Stimulated activated CD8-positive, alpha-beta memory T cell treated with anti-CD3 and anti-CD28 coated beads, Interleukin-2, amount 100 ng/mL, for 1 hour (primary cell): ENCODE data around the gene RAB26.
A peak's percentile ranks its signal among the peaks of the same experiment; 100 is the strongest.

Experiments used
- DNase-seq, 2 donors: peaks; one replicate each; pipeline ENCODE4 v3.0.0-alpha.2; 2020; ENCODE audit warnings: low read depth in 2 of 2

RAB26 gene

DNA sequence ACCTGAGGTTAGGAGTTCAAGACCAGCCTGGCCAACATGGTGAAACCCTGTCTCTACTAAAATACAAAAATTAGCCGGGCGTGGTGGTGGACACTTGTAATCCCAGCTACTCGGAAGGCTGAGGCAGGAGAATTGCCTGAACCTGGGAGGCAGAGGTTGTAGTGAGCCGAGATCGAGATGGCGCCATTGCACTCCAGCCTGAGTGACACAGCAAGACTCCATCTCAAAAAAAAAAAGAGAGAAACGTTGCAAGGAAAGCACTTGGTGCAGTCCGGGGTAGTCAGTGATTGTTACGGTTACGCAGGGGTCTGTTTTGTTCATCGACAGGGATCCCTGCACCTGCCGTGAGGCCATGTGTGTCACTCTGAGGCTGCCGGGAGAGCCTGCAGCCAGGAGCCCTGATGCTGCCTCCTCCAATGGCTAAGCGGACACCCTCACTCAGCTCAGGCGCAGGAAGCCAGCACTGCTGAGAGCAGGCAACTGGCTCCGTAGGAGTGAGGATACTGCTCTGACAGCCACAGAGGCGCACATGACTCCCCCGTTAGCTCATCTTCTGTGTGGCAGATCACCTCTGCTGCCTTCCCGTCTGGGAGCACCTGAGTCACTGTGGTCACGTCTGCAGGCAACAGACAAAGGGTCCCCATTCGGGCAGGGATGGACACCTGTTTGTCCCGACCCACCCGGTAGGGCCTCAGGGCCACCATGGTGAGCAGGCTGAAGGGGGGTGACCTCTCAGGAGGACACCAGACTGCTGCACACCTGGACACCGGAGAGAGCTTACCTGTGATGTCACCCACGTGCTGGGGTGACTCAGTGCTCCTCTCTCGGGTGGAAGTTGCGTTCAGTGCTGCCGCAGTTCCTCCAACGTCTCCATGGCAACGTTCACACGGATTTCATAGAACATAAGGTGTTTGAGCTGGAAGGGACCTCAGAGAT, 5.2 kb upstream of the RAB26 start:
- DNase-seq: no peak

DNA sequence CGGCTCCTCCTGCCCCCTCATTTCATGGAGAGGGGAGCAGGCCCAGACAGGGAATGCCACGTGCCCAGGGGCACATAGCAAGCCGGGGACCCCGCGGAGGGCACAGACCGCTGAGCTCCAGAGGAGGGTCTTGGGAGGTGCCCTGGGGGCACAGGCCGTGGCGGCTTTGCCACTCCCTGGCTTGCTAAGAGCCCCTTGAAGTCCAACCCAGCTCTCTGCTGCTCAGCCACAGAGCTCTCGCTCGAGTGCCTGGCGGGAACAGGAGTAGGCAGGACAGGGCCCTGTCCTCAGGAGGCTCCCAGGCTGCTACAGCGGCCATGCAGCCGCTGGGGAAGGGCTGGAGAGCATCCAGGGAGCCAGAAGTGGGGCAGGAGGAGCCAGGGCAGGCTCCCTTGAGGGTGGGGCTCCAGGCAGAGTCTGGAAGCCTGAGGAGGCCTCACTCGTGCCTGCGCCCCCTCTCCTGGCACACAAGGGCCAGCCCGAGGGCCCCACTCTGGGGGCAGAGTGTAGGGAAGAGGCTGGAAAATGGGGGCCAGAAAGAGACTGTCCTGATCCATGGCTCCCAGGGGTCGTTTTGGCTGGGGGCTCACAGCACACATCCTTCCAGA, 4.4 kb upstream of the RAB26 start:
- DNase-seq: no peak

DNA sequence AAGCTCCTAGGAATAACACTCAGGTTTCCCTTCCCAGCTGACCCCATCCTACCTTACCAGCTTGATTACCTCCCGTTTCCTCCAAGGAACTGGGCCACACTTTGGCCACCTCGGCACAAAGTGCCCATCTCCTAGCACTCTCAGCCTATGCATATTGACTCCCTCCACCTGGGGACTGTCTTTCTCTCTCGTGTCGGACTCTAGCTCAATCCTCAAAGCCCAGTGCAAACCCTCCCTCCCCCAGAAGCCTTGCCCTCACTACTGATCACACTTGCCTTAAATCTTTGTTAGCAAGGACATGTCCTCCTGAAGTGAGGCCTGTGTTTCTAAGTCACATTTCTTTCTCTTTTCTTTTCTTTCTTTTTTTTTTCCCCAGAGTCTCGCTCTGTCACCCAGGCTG, 2.6 kb upstream of the RAB26 start:
- DNase-seq: no peak

DNA sequence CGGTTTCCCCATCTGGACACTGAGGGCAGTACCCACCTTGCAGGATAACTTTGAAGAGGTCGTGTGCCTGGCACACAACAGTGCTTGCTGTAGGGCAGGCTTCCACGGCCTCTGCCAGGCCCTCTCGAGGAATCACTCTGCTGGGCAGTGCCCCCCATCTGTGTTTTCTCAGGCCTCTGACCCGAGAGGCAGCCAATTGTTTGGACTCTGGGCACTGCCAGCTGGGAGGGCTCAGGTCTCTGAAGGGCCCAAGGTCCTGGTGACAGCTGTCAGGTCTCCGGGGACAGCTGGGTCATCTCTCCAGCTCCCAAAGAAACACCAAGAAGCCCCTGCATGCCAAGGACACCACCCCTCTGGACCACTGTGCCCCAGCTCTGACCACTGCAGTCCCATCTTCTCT, 1.0 kb upstream of the RAB26 start:
- DNase-seq: no peak

DNA sequence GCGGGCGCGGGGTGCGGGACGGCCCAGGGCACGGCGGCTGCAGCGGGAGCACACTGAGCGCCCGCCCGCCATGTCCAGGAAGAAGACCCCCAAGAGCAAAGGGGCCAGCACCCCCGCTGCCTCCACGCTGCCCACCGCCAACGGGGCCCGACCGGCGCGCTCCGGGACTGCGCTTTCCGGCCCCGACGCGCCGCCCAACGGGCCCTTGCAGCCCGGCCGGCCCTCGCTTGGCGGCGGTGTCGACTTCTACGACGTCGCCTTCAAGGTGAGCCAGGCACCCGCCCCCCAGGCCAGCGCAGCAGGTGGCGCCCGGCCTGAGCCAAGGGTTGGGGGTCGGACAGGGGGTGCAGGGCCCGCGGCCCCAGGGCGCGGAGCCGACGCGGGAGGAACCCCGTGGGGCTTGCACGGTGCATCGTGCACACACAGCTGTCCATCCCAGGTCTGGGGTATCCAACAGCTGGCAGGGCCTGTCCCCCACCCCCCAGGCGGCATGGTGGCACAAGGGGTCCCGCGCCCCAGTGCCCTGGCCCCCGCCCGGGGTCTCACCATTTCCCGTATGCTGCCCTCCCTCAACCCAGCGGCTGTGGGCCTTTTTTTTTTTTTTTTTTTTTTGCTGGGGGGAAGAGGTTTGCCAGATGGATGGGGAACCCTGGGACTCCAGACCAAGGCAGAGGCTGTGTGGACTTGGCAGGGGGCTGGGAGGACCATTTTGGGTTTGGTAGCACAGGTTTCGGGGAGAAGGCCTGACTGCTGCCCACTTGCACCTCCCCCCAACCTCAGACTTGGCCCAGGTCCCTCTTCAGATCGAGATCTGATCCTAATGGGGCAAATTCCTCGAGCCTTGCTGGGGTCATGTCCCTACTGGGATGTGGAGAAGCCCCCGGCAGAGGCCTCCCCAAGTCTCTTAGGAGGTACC, 547 bp downstream of the RAB26 start:
- DNase-seq: no peak

DNA sequence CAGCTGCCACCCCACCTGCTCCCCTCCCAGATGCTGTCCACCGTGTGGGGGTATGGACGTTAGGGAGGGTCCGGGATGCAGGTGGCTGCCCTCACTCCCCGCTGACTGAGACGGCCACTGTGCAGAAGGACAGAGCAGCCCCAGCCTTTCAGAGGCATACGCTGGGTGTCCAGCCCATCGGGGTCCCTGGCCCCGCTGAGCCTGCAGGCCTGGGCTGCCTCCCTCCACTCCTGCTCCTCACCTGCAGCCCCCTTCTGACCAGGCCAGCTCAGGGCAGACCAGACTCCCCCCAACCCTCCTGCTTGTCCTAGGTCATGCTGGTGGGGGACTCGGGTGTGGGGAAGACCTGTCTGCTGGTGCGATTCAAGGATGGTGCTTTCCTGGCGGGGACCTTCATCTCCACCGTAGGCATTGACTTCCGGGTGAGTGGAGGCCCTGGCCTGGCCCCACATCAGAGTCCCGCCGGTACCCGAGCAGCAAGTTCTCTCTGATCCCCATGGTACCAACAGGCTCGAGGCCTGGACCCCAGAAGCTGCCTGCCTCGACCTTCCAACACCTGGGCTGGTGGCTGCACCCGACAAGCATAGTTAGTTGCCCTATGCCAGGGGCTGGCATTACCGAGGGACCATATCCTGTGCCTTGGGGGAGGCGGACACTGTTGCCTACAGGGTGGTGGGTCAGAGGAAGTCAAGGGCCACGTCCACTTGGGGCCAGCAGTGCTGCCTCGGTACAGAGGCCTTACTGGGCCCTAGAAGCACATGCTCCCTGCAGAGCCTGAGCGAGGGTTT, 1.4 kb downstream of the RAB26 start:
- DNase-seq: no peak

DNA sequence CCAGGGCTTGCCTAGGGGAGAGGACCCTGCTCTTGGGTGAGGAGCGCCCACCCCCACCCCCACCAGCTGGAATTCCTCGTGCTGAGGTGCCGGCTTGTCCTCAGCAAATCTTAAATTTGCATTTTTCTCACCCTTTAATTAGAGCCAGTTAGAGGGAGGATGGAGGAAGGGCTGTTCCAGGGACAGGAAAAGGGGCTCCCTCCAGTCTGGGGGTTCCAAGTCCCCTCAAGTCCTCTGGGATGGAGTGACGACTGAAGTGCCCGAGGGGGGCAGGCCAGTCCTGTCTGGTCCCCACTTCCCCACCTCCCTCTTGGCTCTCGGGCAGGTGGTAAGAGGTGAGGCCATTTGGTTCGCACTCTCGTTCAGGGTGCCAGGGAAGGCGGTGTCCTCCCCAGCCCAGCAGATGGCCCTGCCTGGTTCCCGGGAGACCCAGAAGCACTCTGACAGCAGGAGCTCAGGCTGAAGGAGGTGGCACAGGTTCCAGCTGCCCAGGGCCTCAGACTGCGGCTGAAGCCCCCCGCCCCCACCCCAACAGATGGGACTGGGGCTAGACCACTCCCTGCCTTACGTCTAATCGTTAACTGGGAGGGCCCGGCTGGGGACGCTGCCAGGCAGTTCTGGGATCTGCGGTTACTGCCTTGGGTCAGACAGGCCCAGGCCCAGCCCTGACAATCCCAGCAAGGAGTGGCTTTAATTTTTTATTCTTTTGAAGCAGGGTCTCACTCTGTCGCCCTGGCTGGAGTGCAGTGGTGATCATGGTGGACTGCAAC, 2.2 kb downstream of the RAB26 start:
- DNase-seq: no peak

DNA sequence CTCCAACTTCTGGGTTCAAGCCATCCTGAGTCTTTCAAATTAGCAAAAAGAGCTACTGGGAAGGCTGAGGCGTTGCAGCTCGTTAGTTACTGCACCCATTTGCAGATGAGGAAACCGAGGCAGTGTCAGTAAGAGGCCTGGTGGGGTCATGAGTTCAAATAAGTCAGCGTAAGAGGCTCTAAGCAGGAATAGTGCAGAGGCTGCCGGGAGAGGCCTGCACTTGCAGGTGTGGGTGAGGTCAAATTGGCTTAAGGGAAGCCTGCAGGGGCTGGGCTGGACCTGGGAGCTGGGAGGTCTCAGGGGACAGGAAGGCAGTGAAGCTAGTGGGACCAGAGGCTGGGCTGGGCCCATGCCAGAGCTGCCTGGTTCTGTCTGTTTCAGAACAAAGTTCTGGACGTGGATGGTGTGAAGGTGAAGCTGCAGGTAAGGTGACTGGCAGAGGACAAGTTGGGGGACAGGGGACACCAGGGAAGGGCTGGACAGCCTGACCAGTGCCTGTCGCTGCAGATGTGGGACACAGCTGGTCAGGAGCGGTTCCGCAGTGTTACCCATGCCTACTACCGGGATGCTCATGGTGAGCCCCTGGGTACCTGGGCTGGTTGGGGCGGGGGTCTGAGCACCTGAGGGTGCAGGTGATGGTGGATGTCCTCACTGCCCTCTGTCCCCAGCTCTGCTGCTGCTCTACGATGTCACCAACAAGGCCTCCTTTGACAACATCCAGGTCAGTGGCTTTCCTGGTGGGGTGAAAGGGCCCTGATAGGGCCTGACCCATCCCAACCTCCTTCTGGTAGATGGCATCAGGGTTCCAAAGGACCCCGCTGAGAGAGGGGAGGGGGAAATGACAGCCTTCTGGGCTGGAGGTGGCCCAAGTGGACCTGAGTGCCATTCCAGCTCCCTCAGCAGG, 3.0 kb downstream of the RAB26 start:
- no peak for DNase-seq

DNA sequence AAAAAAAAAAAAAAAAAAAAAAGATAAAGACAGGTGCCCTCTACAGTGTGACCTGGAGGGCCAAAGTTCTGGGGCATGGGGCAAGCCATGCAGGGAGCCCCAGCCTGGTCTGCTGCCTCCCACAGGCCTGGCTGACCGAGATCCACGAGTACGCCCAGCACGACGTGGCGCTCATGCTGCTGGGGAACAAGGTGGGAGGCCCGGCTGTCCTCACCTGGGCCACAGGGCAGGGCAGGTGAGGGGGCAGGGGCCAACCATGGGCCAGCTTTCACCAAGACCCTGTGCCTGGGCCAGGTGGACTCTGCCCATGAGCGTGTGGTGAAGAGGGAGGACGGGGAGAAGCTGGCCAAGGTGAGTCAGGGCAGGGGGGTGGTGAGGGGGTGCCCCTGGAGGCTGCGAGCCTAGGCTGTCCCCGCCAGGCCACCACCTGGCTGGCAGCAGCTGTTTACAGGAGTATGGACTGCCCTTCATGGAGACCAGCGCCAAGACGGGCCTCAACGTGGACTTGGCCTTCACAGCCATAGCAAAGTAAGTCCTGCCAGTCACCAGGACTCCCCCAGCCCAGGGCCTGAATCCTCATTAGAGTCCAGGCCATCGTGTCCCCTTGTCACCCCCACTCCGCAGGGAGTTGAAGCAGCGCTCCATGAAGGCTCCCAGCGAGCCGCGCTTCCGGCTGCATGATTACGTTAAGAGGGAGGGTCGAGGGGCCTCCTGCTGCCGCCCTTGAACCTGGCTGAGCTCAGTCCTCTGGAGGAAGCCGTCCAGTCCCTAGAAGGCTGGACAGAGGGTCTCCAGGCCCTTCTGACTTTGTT, 4.5 kb downstream of the RAB26 start:
- DNase-seq: no peak

DNA sequence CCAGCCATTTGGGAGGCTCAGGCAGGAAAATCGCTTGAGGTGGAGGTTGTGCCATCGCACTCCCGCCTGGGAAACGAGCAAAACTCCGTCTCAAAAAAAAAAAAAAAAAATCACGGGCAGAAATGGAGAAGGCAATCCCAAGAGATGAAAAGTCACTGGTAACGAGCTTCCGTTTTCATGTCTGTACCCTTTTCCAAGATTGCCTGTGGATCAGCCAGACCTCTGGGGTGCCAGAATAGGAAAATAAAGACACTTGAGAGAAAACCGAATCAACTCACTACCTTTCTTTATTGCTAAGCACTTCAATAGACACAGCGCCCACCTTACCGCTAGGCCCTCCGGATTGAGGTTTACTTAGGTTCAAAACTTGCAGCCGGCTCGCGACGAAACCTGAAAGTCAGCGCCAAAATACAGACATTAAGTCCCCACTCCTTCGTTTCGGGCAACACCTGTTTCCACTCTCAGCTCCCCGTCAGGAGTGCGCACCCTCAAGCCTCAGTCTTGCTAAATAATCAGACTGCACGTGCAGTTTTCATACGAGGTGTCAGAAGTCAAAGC, 6.2 kb downstream of the RAB26 start:
- DNase-seq: no peak

DNA sequence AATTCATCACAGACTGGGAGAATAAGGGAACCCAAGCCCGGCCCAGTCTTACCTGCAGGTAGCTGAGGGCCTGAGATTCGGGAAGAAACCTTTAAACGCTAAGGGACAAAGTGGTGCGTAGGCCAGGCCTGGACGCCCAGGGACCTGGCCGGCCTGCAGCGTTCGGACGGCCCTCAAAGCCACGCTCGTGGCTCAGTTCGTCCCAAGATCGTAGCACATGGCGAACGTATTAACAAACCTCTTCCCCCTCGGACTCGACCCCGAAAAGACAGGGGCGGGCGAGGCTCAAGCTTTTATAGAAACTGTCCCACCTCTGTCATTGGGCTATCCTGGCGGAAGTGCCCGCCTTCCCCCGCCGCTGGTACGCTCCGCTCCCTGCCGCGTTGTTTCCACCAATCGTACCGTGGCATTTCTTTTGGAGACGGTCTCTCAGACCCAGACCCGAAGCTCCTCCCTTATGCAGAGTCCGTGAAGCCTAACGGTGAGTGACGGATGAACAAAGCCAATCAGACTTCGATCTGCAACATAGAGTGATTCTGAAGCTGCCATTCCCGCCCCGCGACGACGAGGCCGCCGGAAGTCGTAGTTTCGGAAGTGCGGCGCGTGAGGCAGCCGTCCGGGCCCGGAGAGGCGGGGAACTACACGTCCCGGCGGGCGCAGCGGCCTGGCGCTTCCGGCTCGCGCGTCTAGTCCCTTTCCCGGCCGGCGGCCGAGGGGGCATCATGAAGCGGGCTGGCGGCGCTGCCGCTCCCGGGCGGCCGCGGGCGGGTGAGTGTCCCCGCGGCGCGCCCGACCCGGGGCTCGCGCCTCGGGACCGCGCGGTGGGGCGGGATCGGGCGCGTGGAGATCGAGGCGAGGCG, 6.9 kb downstream of the RAB26 start, which contains the start of gene TRAF7:
Gene TRAF7, plus strand, starts transcription at position 692 of the 860 bp plus-strand sequence. CDS start 8,139 bp downstream, outside the sequence.
- DNase-seq: peak; percentile 92 to 93

DNA sequence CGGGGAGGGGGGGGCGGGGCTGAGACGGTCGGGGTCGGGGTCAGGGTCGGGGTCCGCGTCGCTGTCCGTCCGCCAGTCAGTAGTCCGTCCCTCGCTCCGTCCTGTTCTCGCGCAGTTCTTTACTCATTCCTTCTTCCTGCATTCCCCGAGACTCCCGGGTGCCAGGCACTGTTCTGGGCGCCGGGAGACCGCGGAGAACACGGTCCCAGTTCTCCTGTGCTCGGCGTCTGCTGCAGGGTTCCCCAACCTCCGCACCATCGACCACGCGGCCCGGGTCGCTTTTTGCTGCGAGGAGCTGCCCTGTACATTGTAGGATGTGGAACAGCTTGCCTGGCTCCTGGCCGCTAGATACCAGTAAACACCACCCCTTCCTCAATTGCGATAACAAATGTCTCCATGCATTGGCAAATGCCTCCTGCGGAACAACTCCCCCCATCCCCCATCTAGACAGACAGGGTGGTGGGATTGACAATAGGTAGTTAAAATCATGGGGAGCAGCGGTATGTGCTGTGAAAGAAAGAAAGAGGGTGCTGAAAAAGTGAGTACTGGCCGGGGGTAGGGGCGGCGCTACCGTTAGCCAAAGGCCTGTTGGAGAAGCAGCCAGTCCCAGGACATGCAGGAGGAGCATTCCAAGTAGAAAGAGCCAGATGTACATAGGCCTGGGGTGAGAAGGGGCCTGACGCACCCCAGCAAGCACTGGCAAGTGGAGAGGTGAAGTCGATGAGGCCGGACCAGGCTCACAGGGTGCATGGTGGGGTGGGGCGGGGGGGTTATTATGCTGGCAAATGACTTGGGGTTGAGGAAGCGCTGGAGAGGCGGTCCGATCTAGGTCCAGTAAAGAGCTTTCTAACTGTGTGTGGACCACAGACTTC, 7.8 kb downstream of the RAB26 start:
- no peak for DNase-seq

DNA sequence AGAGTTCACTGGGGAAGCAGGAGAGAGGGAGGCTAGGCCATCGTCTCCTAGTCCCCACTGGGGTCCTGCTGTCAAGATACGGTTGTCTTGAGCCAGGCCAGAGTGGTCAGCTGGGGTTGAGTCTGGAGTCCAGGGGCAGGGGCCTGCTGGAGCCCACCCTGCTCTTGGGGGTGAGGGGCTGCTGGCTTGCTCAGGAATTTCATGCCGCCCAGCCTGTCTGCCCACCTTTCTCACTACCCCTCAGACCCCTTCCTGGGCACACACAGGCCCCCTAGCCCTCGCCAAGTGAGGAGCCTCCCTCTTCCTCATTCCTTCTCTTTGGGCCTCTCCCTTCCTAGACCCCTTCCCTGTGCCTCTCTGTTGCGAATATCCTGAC, 8.4 kb downstream of the RAB26 start:
- DNase-seq: no peak

DNA sequence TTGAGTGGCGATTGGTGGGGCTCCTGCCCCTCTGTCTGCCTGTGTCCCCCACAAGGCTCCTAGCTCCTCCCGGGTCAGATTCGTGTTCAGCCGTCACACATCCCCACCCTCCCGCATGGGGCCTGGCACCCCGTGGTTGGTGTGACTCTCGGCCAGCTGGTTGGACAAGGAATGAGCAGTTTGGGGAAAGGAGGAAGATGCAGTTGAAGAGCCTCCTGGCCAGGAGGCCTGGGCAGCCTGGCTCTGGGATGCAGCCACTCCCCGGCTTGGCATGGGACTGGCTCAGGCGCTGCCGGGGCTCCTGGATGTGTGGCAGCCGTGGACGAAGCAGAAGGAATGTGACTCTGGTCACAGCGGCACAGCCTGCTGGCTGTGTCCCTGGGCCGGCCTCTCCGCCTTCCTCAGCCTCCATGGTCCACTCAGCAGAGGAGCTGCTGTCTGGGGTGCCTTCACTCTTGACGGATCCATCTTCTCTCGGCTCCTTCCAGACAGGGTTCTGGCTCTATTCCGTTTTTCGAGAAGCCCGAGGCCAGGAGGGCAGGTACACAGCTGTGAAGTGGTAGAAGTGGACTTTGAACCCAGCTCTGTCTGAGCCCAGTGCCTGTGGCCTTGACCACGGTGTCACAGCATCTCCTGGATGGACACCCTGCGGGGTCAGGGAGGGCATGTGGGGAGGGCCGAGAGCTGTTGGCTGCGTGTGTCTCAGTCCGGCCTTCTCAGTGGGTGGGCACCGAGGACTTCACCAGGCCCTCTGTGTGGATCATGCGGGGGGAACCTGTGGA, 9.2 kb downstream of the RAB26 start:
- DNase-seq: no peak

DNA sequence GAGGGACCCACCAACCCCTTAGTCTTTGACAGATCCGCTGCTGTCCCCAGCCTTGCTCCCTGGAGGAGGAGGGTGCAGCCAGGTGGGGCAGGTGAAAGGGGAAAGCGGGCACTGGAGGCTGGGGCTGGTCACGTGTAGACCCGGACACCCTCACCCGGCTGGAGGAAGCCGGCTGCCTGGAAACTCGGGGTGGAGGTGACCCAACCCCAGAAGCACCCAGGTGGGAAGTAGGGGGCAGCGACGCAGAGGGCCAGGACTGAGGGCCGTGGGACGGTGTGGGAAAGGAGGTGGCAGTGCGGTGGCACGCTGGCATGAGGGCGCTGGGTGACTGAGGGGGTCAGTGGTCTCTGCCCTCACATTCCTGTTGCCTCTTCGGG, 9.8 kb downstream of the RAB26 start:
- no peak for DNase-seq
